GM23248 (cell line): ENCODE results near the gene FAM90A1. TPM values are rescaled to one million over a fixed set of nuclear protein-coding genes. Genes with fewer than 3 reads are reported as not detected.
A peak's percentile ranks its signal among the peaks of the same experiment; 100 is the strongest.
"Not testable (repeated sequence)": the region's sequence is repeated elsewhere in the genome, so short reads cannot be mapped to it uniquely, and the experiment has no call there.

Source experiments
- DNase-seq: peaks from one replicate; pipeline ENCODE4 v3.0.0-alpha.2; 2015
- H2AFZ ChIP-seq: fragments of 200-600 bp; sonication (generic); 2 replicates; pipeline ENCODE4 v1.6.1; 2016; ENCODE audit warnings: antibody characterized with exemption
- H3F3A ChIP-seq: fragments of 200-600 bp; sonication (generic); 2 replicates; pipeline ENCODE4 v1.6.1; 2016; ENCODE audit warnings: mild to moderate bottlenecking, antibody characterized with exemption, mixed run types; ENCODE audit not compliant: insufficient read depth
- H3K27ac ChIP-seq: fragments of 200-600 bp; sonication (generic); 2 replicates; pipeline ENCODE4 v1.5.1; 2016; ENCODE audit warnings: mild to moderate bottlenecking
- H3K27me3 ChIP-seq: fragments of 200-600 bp; sonication (generic); replicated peaks from 2 replicates; pipeline ENCODE4 v1.6.1; 2016; ENCODE audit warnings: mild to moderate bottlenecking; ENCODE audit not compliant: insufficient read depth
- H3K36me3 ChIP-seq: fragments of 200-600 bp; sonication (generic); 2 replicates; pipeline ENCODE4 v1.6.1; 2016; ENCODE audit warnings: low read depth, mild to moderate bottlenecking
- H3K4me1 ChIP-seq: fragments of 200-600 bp; sonication (generic); 2 replicates; pipeline ENCODE4 v1.6.1; 2016; ENCODE audit warnings: mild to moderate bottlenecking; ENCODE audit not compliant: insufficient read depth
- H3K4me2 ChIP-seq: fragments of 200-600 bp; sonication (generic); one replicate; pipeline ENCODE4 v1.6.1; 2016; ENCODE audit warnings: mild to moderate bottlenecking; ENCODE audit not compliant: unreplicated experiment
- H3K4me3 ChIP-seq: fragments of 200-600 bp; sonication (generic); 2 replicates; pipeline ENCODE4 v1.5.1; 2016; ENCODE audit warnings: mild to moderate bottlenecking
- H3K79me2 ChIP-seq: fragments of 200-600 bp; sonication (generic); 2 replicates; pipeline ENCODE4 v1.6.1; 2016; ENCODE audit warnings: mild to moderate bottlenecking; ENCODE audit not compliant: insufficient read depth
- H3K9ac ChIP-seq: fragments of 200-600 bp; sonication (generic); 2 replicates; pipeline ENCODE4 v1.6.1; 2016; ENCODE audit warnings: mild to moderate bottlenecking
- H3K9me2 ChIP-seq: fragments of 200-600 bp; sonication (generic); 2 replicates; pipeline ENCODE4 v1.6.1; 2016; ENCODE audit warnings: mixed run types, mild to moderate bottlenecking, moderate library complexity; ENCODE audit not compliant: insufficient read depth
- H3K9me3 ChIP-seq: fragments of 200-600 bp; sonication (generic); one replicate; pipeline ENCODE4 v1.6.1; 2017; ENCODE audit warnings: low read depth
- H4K20me1 ChIP-seq: fragments of 200-600 bp; sonication (generic); 2 replicates; pipeline ENCODE4 v1.6.0; 2016; ENCODE audit not compliant: insufficient read depth
- WGBS, 2 experiments: methylation state at CpG; one replicate each; pipeline ENCODE4 v1.1.6; 2015 to 2017; ENCODE audit warnings: low lambda C conversion rate in 2 of 2, low coverage in 1 of 2; ENCODE audit errors: missing lambda C conversion rate in 2 of 2; 5-methylcytosine and 5-hydroxymethylcytosine counted together
- in situ Hi-C: fragments of 300-500 bp; cut with MboI; formaldehyde crosslinking; loops from 2 replicates; pipeline ENCODE4 v1.15.0; 2020
- polyA plus RNA-seq: library from polyadenylated mRNA; unstranded; fragments of >200 nt; fragmentation: Nextera tagmentation; extraction: Ambion mirVana; gene quantifications from 2 replicates; pipeline ENCODE4 v1.2.1, GENCODE V29; 2016
- total RNA-seq: library from RNA; depleted of rRNA; stranded (reverse); fragments of >200 nt; shearing (Covaris generic); gene quantifications from 2 replicates; pipeline ENCODE4 v1.2.3, GENCODE V29; 2014

The FAM90A1 gene
- total and polyA plus RNA-seq, 2 experiments from 2014 or later = 0.24 TPM; not detected in 1

- in situ Hi-C loops, DNase-seq, H3K9me2 ChIP-seq, H3K4me3 ChIP-seq, H3K79me2 ChIP-seq, H4K20me1 ChIP-seq, H3K4me2 ChIP-seq, H3K36me3 ChIP-seq, H3K9me3 ChIP-seq, H3K9ac ChIP-seq, H3K27ac ChIP-seq, H3K27me3 ChIP-seq, H2AFZ ChIP-seq: not testable (repeated sequence)
- WGBS, 2 experiments = 69 to 75% methylated on average over 12 of the region's 13 CpGs
- peaks cover 15% of the 10 kb centered on the region for H3F3A ChIP-seq
- peaks cover 12% of the 10 kb centered on the region for H3K4me1 ChIP-seq
These were observed 13.1 kb upstream of the FAM90A1 start for GRCh38 chr12:8240340-8241114.

GRCh38 chr12:8237031-8237430 is 9.6 kb upstream of the FAM90A1 start:
- H4K20me1 ChIP-seq, H3K9me2 ChIP-seq, H3K4me3 ChIP-seq, H3K79me2 ChIP-seq, DNase-seq, H3K27me3 ChIP-seq, H3K36me3 ChIP-seq, H3K9me3 ChIP-seq, H3K9ac ChIP-seq, H2AFZ ChIP-seq, H3K27ac ChIP-seq, H3K4me2 ChIP-seq: not testable (repeated sequence)
- 62 to 64% methylated on average over 11 to 12 of the region's 12 CpGs for WGBS, 2 experiments
- in situ Hi-C loops = loop anchor here (10.0 kb wide), 1 partner anchor 132 kb away; no protein-coding TSS in a partner anchor
- H3F3A ChIP-seq = peaks cover 12% of the 10 kb centered on the region
- peaks cover 17% of the 10 kb centered on the region for H3K4me1 ChIP-seq

GRCh38 chr12:8235316-8236157 is 8.1 kb upstream of the FAM90A1 start:
- not testable (repeated sequence) for H3K36me3 ChIP-seq, H3K4me3 ChIP-seq, H3K27me3 ChIP-seq, H3K79me2 ChIP-seq, H3F3A ChIP-seq, H3K9me2 ChIP-seq, H3K4me2 ChIP-seq, H3K9ac ChIP-seq, H3K9me3 ChIP-seq, H2AFZ ChIP-seq, H4K20me1 ChIP-seq
- WGBS, 2 experiments = 65 to 75% methylated on average over 16 to 26 of the region's 26 CpGs
- in situ Hi-C loops = loop anchor here (10.0 kb wide), 1 partner anchor 131 kb away; no protein-coding TSS in a partner anchor
- peak; percentile 79 for DNase-seq
- H3K4me1 ChIP-seq = peaks cover 15% of the 10 kb centered on the region
- H3K27ac ChIP-seq = peak overlapping the region; percentile 70

GRCh38 chr12:8234746-8235145 is 7.3 kb upstream of the FAM90A1 start:
- H3K36me3 ChIP-seq, H3K27me3 ChIP-seq, H3K79me2 ChIP-seq, H3K9me3 ChIP-seq, H3K9me2 ChIP-seq, H3K4me3 ChIP-seq, H3K9ac ChIP-seq, H2AFZ ChIP-seq, H3K27ac ChIP-seq, DNase-seq, H3K4me2 ChIP-seq, H4K20me1 ChIP-seq, H3F3A ChIP-seq: not testable (repeated sequence)
- in situ Hi-C loops = loop anchor here (10.0 kb wide), 1 partner anchor 130 kb away; no protein-coding TSS in a partner anchor
- H3K4me1 ChIP-seq = peaks cover 15% of the 10 kb centered on the region
- 80 to 90% methylated on average over 6 to 7 of the region's 7 CpGs for WGBS, 2 experiments

GRCh38 chr12:8233935-8234495 is 6.6 kb upstream of the FAM90A1 start:
- not testable (repeated sequence) for H3K36me3 ChIP-seq, H3K27me3 ChIP-seq, H3K9ac ChIP-seq, H3K27ac ChIP-seq, H3K4me3 ChIP-seq, H3K9me2 ChIP-seq, H2AFZ ChIP-seq, H3F3A ChIP-seq, H3K79me2 ChIP-seq, H3K9me3 ChIP-seq, DNase-seq, H4K20me1 ChIP-seq, H3K4me2 ChIP-seq
- WGBS, 2 experiments = 73 to 77% methylated on average over 16 of the region's 20 CpGs
- in situ Hi-C loops = loop anchor here (10.0 kb wide), 1 partner anchor 129 kb away; no protein-coding TSS in a partner anchor
- H3K4me1 ChIP-seq = peaks cover 15% of the 10 kb centered on the region

GRCh38 chr12:8233300-8233855 is 6.0 kb upstream of the FAM90A1 start:
- not testable (repeated sequence) for H3K27me3 ChIP-seq, DNase-seq, H3K4me2 ChIP-seq, H3F3A ChIP-seq, H3K9me3 ChIP-seq, H3K79me2 ChIP-seq, H2AFZ ChIP-seq, H3K9ac ChIP-seq, H3K27ac ChIP-seq, H3K4me3 ChIP-seq, H3K9me2 ChIP-seq, H4K20me1 ChIP-seq, H3K36me3 ChIP-seq
- 89 to 91% methylated on average over 9 to 14 of the region's 14 CpGs for WGBS, 2 experiments
- in situ Hi-C loops = loop anchor here (10.0 kb wide), 1 partner anchor 129 kb away; no protein-coding TSS in a partner anchor
- H3K4me1 ChIP-seq = peaks cover 15% of the 10 kb centered on the region
